OCI-LY7 (cell line): ENCODE results near the gene ETS2. TPM values are rescaled to one million over a fixed set of nuclear protein-coding genes. Genes with fewer than 3 reads are reported as not detected.

Experiments
- BruUV-seq: library from RNA; stranded (reverse); fragments of 400-500 nt; replicated peaks from 2 replicates; lab custom pipeline; 2021; lab: Mats Ljungman, UMichigan
- CTCF ChIA-PET: fragments of 300-600 bp; sonication (Branson Sonifier 250); formaldehyde crosslinking; loops from one replicate; lab custom pipeline; 2022; ENCODE audit warnings: antibody characterized with exemption; ENCODE audit not compliant: unreplicated experiment; lab: Charles Lee
- POLR2A ChIA-PET: fragments of 300-600 bp; sonication (Branson Sonifier 250); formaldehyde crosslinking; loops from one replicate; lab custom pipeline; 2022; ENCODE audit warnings: antibody characterized with exemption; lab: Charles Lee
- DNase-seq: peaks from one replicate; pipeline ENCODE4 v3.0.0-alpha.2; 2015; ENCODE audit warnings: low spot score
- H2AFZ ChIP-seq: fragments of 200-600 bp; sonication (generic), shearing (Covaris generic); 2 replicates; pipeline ENCODE4 v1.6.1; 2014; ENCODE audit warnings: mild to moderate bottlenecking, antibody characterized with exemption, low read length, moderate library complexity
- H3K27ac ChIP-seq: fragments of 200-600 bp; sonication (generic); 2 replicates; pipeline ENCODE4 v1.5.1; 2014; ENCODE audit warnings: mixed run types, low read depth, mild to moderate bottlenecking, moderate library complexity, low read length, inconsistent platforms; ENCODE audit not compliant: poor library complexity, severe bottlenecking
- H3K36me3 ChIP-seq: fragments of 200-600 bp; sonication (generic); 2 replicates; pipeline ENCODE4 v1.6.1; 2014; ENCODE audit warnings: mild to moderate bottlenecking, antibody characterized with exemption, low read length, moderate library complexity, mixed read lengths; ENCODE audit not compliant: insufficient read depth
- H3K4me1 ChIP-seq: fragments of 200-600 bp; sonication (generic); 2 replicates; pipeline ENCODE4 v1.5.1; 2014; ENCODE audit warnings: mild to moderate bottlenecking, low read length; ENCODE audit not compliant: insufficient read depth, poor library complexity, severe bottlenecking
- H3K4me2 ChIP-seq: fragments of 200-600 bp; sonication (generic); 2 replicates; pipeline ENCODE4 v1.6.1; 2014; ENCODE audit warnings: mild to moderate bottlenecking, low read length
- H3K4me3 ChIP-seq: fragments of 200-600 bp; sonication (generic); 2 replicates; pipeline ENCODE4 v1.5.1; 2014; ENCODE audit warnings: mild to moderate bottlenecking, low read depth, low read length; ENCODE audit not compliant: poor library complexity, severe bottlenecking
- H3K79me2 ChIP-seq: fragments of 200-600 bp; sonication (generic); 2 replicates; pipeline ENCODE4 v1.6.1; 2016; ENCODE audit warnings: low read depth, mild to moderate bottlenecking, low read length, moderate library complexity, mixed read lengths; ENCODE audit not compliant: insufficient read depth
- H3K9me2 ChIP-seq: fragments of 200-600 bp; sonication (generic); 2 replicates; pipeline ENCODE4 v1.6.1; 2016; ENCODE audit warnings: mild to moderate bottlenecking, low read length, mixed read lengths; ENCODE audit not compliant: insufficient read depth
- H3K9me3 ChIP-seq: fragments of 200-600 bp; sonication (generic); 2 replicates; pipeline ENCODE4 v1.6.1; 2014; ENCODE audit warnings: mild to moderate bottlenecking, mixed run types, low read length, mixed read lengths
- H4K20me1 ChIP-seq: fragments of 200-600 bp; sonication (generic); 2 replicates; pipeline ENCODE4 v1.6.1; 2014; ENCODE audit warnings: mild to moderate bottlenecking, antibody characterized with exemption, low read length, moderate library complexity, mixed read lengths; ENCODE audit not compliant: insufficient read depth
- EZH2phosphoT487 ChIP-seq: fragments of 200-600 bp; sonication (generic); IDR thresholded peaks from 2 replicates; pipeline ENCODE4 v1.6.1; 2018; ENCODE audit warnings: low read depth, borderline replicate concordance, mild to moderate bottlenecking, mixed run types, antibody characterized with exemption, low read length, moderate library complexity, mixed read lengths
- intact Hi-C: fragments of 100-400 bp; cut with micrococcal nuclease; formaldehyde crosslinking; loops from one replicate; pipeline ENCODE4 v1.10.0; 2022; ENCODE audit not compliant: unreplicated experiment
- total RNA-seq, 2 experiments: library from RNA; depleted of rRNA in 1 of 2; stranded (reverse); fragments of >200 nt in 1 of 2; shearing (Covaris generic) in 1 of 2; gene quantifications; 2 replicates each; pipeline ENCODE4 v1.2.3, GENCODE V29; 2014 to 2022
- TF ChIP-seq, protein P1 (sequence below): fragments of 200-600 bp; sonication (generic); conservative IDR thresholded peaks from 2 replicates; pipeline ENCODE4 v1.5.1; 2014; ENCODE audit warnings: mild to moderate bottlenecking, antibody characterized with exemption, low read length, moderate library complexity, mixed read lengths

The ETS2 gene
- total RNA-seq, 2 experiments from 2014 or later: 9.8 to 24.1 TPM

DNA sequence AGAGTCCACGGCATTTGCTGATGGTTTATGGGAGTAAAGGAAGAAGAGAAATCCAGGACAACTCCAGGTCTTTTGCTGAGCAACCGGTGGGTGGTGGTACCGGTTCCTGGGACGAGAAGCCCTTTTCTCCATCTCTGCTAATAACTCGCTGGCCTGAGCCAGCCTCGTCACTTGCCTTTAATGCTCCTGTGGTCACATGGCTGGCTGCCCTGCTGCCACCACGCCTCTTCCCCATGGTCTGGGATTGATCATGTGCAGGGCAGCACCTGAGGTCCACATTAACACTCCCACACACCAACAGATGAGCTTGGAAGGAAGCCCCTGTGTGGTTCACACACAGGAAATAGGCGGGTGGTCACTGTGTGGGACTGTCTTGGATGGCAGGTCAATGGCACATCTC, 10.3 kb upstream of the ETS2 start:
- no peaks in the 10 kb centered on the region for H4K20me1 ChIP-seq
- intact Hi-C loops: no loop called here
- H3K4me3 ChIP-seq: no peak overlapping the region
- CTCF ChIA-PET: no interaction called here
- no peak overlapping the region for H3K27ac ChIP-seq
- no peak for TF ChIP-seq EZH2phosphoT487
- TF ChIP-seq, protein P1, sequence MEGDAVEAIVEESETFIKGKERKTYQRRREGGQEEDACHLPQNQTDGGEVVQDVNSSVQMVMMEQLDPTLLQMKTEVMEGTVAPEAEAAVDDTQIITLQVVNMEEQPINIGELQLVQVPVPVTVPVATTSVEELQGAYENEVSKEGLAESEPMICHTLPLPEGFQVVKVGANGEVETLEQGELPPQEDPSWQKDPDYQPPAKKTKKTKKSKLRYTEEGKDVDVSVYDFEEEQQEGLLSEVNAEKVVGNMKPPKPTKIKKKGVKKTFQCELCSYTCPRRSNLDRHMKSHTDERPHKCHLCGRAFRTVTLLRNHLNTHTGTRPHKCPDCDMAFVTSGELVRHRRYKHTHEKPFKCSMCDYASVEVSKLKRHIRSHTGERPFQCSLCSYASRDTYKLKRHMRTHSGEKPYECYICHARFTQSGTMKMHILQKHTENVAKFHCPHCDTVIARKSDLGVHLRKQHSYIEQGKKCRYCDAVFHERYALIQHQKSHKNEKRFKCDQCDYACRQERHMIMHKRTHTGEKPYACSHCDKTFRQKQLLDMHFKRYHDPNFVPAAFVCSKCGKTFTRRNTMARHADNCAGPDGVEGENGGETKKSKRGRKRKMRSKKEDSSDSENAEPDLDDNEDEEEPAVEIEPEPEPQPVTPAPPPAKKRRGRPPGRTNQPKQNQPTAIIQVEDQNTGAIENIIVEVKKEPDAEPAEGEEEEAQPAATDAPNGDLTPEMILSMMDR: no peak
- H3K79me2 ChIP-seq: no peaks in the 10 kb centered on the region
- no peak overlapping the region for H3K4me2 ChIP-seq
- BruUV-seq: no TSS peak
- POLR2A ChIA-PET: no interaction called here
- no peak for DNase-seq
- peaks cover 5% of the 10 kb centered on the region for H3K4me1 ChIP-seq
- H3K9me2 ChIP-seq: no peaks in the 10 kb centered on the region
- no peaks in the 10 kb centered on the region for H3K9me3 ChIP-seq
- H3K36me3 ChIP-seq: no peaks in the 10 kb centered on the region
- H2AFZ ChIP-seq: no peak overlapping the region

DNA sequence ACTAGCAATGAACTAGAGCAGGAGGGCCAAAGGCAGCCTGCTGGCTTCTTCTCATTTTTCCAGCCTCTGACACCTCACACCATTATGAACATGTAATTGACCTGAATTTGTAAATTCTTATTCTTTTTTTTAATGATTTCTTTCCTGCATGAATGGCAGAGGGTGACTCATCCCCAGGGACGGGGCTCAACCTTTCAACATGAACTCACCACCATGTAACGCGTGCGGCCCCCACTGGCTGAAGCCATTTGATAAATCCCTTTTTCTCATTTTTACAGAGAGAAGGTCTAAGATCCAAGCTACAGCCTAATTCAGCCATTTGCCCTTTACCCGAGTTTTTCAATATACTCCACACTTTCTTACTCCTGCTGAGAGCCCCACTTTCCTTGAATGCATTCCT, 9.3 kb upstream of the ETS2 start:
- ChIA-PET CTCF (no interaction called here), POLR2A (no interaction called here)
- intact Hi-C loops: no loop called here
- no peak for DNase-seq
- Histone ChIP-seq H3K4me1 (no peaks in the 10 kb centered on the region), H3K9me3 (no peaks in the 10 kb centered on the region), H3K9me2 (no peaks in the 10 kb centered on the region), H3K4me2 (no peak overlapping the region), H3K79me2 (no peaks in the 10 kb centered on the region), H2AFZ (no peak overlapping the region), H3K27ac (no peak overlapping the region), H3K4me3 (no peak overlapping the region), H3K36me3 (no peaks in the 10 kb centered on the region), H4K20me1 (no peaks in the 10 kb centered on the region)
- no TSS peak for BruUV-seq
- TF ChIP-seq, protein P1: no peak
- no peak for TF ChIP-seq EZH2phosphoT487

DNA sequence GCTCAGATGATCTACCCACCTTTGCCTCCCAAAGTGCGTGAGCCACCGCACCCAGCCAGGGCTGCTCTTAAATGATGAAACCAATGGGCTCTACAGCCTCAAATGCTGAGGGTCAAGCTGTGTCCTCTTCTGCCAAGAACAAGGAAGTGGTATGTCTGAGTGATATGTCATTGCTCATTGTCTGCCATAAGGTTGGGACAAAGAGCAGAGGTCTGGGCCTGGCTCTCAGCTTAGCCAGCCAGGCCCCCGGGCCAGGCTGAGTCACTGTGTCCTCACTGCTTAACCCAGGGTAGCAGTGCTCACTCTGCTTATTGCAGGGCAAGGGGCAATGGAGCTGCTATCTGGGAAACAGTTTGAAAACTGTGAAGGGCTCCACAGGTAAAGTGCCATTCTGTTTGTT, 8.3 kb upstream of the ETS2 start:
- CTCF ChIA-PET: no interaction called here
- TF ChIP-seq, protein P1: no peak
- no peak for TF ChIP-seq EZH2phosphoT487
- H3K4me2 ChIP-seq: no peak overlapping the region
- H3K4me3 ChIP-seq: no peak overlapping the region
- H3K9me2 ChIP-seq: no peaks in the 10 kb centered on the region
- H3K9me3 ChIP-seq: no peaks in the 10 kb centered on the region
- H4K20me1 ChIP-seq: no peaks in the 10 kb centered on the region
- DNase-seq: no peak
- no peak overlapping the region for H3K27ac ChIP-seq
- BruUV-seq: no TSS peak
- POLR2A ChIA-PET: interaction anchor here (0.6 kb wide), 1 partner anchor 54 kb away, joined by 4 read pairs; no protein-coding TSS in a partner anchor
- no peaks in the 10 kb centered on the region for H3K79me2 ChIP-seq
- no peaks in the 10 kb centered on the region for H3K4me1 ChIP-seq
- H3K36me3 ChIP-seq: no peaks in the 10 kb centered on the region
- H2AFZ ChIP-seq: no peak overlapping the region
- intact Hi-C loops: no loop called here
